GM12873 (cell line): Measurements from ENCODE around the gene PLPP7.
A peak's percentile ranks its signal among the peaks of the same experiment; 100 is the strongest.

Source experiments
- TF ChIP-seq, protein P1 (sequence below): IDR thresholded peaks from 2 replicates; pipeline ENCODE4 v1.5.1; 2012; ENCODE audit warnings: low read depth, mild to moderate bottlenecking, moderate library complexity, low read length, control low read depth; ENCODE audit not compliant: insufficient read depth; ENCODE audit errors: missing control alignments

The PLPP7 gene

DNA sequence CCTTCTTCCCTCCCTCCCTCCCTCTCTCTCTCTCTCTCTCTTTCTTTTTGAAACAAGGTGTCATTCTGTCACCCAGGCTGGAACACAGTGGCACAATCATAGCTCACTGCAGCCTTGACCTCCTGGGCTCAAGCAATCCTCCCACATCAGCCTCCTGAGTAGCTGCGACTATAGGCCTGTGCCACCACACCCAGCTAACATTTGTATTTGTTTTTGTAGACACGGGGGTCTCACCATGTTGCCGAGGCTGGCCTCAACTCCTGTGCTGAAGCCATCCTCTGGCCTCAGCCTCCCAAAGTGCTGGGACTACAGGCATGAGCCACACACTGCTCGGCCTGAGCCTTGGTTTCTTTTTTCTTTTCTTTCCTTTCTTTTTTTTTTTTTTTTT is 45.8 kb downstream of the PLPP7 start:
- TF ChIP-seq, protein P1, sequence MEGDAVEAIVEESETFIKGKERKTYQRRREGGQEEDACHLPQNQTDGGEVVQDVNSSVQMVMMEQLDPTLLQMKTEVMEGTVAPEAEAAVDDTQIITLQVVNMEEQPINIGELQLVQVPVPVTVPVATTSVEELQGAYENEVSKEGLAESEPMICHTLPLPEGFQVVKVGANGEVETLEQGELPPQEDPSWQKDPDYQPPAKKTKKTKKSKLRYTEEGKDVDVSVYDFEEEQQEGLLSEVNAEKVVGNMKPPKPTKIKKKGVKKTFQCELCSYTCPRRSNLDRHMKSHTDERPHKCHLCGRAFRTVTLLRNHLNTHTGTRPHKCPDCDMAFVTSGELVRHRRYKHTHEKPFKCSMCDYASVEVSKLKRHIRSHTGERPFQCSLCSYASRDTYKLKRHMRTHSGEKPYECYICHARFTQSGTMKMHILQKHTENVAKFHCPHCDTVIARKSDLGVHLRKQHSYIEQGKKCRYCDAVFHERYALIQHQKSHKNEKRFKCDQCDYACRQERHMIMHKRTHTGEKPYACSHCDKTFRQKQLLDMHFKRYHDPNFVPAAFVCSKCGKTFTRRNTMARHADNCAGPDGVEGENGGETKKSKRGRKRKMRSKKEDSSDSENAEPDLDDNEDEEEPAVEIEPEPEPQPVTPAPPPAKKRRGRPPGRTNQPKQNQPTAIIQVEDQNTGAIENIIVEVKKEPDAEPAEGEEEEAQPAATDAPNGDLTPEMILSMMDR, result no peak

DNA sequence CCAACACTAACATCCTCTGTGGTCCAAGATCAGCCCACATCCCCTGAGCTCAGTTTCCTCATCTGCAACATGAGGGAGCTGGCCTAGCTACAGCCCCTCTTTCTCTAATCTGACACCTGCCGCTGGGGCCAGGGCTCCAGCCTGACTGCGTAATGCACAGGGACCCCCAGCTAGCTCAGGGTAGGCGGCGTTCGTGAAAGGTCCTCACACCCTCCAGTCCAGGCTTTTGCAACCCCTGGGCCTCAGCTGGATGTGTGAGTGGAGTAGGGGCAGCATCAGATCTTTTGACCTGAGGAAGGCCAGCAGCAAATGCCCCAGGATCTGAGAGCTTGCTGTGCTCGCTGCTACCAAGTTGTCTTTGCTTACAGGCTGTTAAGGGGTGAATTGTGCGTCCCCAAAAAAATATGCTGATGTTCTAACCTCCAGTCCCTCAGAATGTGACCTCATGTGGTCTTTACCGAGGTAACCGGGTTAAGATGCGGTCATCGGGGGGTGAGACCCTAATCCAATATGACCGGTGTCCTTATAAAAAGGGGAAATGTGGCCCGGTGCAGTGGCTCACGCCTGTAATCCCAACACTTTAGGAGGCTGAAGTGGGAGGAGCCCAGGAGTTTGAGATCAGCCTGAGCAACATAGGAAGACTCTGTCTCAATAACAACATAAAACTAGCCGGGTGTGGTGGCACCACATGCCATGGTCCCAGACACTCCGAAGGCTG is 47.8 kb downstream of the PLPP7 start:
- TF ChIP-seq, protein P1, result no peak

DNA sequence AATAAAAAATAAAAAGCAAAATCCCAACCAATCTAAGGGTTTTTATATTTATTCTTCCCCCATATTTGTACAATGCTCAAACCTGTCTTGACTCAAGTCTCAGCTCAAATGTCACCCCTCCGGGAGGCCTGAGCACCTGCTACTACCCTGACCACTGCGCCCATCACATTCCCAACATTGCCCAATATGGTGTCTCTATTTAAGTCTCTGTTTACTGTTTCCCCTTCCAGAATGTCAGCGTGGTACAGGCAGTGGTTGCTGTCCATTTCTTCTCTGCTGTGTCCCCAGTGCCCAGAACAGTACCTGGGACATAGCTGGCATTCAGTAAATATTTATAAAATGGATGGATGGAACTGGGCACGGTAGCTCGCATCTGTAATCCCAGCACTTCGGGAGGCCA is 57.0 kb downstream of the PLPP7 start:
- TF ChIP-seq, protein P1, result no peak

DNA sequence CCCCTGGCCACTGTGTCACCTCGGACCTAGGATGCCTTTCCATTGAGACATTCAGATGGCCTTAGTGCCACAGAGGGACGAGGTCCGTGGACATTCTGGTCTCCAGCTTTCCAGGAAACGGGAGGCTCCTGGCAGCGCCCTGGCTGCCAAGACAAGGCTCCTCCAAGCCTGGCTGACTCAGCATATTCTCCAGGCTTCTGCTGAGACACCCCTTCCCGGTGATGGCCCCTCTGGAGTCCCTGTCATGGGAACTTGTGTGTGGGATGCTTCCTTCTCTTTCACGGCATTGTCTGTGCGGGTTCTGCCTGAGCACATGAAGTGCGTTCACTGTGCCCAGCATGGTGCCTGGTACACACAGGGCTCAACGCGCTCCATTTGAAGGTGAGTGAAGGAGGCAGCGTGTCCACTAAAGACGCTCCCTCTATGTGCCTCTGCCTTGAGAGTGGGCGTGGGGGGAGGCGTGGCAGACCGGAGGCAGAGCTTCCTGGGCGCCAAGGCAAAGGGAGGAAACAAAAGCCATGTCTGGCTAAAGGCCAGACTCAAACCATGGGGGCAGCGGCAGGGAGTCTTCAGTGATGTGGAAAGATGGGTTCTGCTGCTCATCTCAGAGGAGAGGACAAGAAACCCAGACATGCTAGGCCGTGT is 58.0 kb downstream of the PLPP7 start:
- TF ChIP-seq, protein P1, result no peak

DNA sequence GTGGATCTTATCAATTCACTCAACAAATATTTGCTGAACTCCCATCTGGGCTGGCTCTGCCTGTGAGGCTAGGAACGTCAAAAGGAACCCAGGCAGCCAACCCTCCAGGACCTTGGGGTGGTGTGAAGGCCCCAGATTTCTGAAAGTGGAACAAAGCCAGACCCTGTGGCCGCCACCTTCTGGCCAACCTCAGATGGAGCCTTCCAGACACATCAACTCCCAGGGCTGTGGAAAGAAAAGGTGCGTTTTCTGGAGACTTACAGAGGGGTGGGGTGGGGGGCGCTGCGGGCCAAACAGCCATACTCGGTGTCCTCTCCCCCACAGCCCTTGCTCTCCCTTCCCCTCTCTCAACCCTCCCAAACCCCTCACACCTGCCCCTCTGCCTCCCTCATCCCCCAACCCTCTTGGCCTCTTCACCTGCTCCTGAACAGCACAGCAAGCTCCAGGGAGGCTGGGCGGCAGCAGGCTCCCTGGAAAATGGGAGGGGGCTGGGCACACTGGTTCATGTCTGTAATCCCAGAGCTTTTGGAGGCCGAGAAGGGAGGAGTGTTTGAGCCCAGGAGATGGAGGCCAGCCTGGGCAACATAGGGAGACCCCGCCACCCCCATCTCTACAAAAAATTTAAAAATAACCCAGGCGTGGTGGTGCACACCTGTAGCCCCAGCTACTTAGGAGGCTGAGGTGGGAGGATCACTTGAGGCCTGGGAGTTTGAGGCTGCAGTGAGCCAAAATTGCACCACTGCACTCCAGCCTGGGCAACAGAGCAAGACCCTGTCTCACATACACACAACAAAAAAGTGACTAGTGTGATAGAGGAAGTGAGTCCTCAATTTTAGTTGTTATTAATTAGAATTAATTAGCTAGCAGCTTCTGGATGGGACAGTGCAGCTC is 59.4 kb downstream of the PLPP7 start:
- TF ChIP-seq, protein P1, result peak; percentile 30

DNA sequence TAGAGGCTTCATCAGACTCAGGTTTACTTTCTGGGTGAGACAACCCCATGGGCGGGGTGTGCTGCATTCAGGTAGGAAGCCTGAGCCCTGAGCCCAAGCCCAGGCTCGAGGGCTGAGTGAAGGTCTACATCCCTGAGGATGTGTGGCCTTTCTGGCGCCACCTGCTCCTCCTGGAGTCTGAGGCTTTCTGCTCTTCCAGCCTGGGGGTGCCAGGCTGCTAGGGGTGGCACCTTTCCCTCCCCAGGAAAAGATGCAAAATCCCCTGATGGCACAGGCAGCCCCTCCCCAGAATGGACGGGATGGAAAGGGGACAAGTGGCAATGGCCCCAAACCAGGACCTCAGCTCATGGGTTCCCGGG is 60.0 kb downstream of the PLPP7 start:
- TF ChIP-seq, protein P1, result no peak
